NCI-H82 (cell line): ENCODE measurements around the gene RHBDL1.

ENCODE experiments used
- DNase-seq: peaks from one replicate; lab custom pipeline; 2025; lab: John Stamatoyannopoulos, UW

Gene RHBDL1

DNA sequence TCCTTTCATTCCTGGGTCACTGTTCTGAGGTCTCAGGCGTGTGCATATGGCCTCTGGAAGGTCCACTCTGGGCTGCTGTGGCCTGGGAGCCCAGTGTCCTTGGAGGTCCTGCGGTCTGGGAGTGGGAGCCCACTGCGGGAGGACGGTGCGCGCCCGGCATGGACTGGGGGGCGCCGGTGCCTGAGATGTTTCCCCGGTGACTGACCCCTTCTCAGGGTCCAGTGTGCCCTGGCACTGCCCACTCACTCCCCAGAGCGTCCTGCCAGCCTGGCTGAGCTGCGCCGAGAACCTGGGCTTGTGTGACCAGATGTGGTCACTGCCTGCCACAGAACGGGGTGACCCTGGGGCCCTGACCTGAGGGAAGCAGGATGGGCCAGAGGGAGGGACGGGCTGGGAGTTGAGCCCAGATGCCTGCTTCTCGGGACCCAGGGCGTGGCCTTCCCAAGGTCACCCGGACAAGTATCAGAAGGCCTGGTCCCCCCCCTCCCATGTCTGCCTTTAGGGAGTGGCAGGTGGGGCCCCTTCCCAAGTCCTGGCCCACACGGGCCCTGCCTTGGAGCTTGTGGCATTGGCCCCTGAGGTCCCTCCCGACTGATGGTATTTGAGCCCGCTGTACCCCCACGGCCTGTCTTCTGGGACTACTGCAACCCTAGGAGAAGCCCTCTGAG lies 1.1 kb upstream of the RHBDL1 start:
- no peak for DNase-seq

DNA sequence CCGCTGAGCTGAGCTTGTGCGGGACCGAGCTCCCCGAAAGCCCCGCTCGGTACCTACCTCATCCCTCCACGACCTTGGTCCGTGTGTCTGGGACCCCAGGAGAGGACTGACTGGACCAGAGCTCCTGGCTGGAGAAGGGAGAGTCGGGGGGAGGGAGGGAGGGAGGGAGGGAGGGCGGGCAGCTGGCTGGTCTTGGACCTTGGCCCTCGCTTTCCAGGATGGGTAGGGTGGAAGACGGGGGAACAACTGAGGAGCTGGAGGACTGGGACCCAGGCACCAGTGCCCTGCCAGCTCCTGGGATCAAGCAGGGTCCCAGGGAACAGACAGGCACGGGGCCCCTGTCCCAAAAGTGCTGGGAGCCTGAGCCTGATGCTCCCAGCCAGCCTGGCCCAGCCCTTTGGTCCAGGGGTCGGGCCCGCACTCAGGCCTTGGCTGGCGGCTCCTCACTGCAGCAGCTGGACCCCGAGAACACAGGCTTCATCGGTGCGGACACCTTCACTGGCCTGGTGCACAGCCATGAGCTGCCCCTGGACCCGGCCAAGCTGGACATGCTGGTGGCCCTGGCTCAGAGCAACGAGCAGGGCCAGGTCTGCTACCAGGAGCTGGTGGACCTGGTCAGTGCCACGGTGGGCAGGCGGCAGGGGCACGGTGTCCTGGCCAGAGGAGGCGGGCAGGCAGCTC lies 553 bp downstream of the RHBDL1 start:
- DNase-seq, result no peak

DNA sequence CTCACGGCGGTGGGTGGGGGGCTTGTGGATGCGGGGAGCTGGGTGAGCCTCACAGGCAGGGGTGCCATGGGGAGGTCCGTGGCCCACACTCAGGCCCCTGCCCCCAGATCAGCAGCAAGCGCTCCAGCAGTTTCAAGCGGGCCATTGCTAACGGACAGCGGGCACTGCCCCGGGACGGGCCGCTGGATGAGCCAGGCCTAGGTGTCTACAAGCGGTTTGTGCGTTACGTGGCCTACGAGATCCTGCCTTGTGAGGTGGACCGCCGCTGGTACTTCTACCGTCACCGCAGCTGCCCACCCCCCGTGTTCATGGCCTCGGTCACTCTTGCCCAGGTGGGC lies 1.1 kb downstream of the RHBDL1 start:
- no peak for DNase-seq

DNA sequence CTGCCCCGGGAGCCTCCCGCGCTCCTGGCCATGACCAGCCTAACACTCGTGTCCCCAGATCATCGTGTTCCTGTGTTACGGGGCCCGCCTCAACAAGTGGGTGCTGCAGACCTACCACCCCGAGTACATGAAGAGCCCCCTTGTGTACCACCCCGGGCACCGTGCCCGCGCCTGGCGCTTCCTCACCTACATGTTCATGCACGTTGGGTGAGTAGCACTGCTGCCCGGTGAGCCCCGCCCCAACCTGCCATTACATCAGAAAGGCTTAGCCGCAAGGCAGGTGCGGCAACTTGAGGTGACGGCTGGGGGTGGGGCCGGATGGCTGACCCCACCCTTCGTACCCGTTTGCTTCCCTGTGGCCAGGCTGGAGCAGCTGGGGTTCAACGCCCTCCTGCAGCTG lies 1.4 kb downstream of the RHBDL1 start:
- no peak for DNase-seq

DNA sequence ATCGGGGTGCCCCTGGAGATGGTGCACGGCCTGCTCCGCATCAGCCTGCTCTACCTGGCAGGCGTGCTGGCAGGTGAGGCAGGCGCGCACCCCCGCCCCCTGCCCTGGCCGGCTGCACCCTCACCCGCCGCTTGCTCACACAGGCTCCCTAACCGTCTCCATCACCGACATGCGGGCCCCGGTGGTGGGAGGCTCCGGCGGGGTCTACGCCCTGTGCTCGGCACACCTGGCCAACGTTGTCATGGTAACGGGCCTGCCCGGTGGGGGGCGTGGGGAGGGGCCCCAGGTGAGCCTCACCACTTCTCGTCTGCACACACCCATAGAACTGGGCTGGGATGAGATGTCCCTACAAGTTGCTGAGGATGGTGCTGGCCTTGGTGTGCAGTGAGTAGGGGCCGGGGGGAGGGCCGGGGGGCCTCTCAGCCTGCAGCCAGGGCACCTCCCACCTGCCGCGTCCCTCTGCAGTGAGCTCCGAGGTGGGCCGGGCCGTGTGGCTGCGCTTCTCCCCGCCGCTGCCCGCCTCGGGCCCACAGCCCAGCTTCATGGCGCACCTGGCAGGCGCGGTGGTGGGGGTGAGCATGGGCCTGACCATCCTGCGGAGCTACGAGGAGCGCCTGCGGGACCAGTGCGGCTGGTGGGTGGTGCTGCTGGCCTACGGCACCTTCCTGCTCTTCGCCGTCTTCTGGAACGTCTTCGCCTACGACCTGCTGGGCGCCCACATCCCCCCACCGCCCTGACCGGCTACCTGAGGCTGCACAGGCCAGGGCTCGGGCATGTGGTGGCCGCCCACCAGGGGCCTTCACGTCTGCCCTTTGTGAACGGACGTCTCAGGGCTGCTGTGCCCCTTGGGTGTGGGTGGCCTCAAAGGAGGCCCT lies 2.1 kb downstream of the RHBDL1 start:
- DNase-seq, result no peak

DNA sequence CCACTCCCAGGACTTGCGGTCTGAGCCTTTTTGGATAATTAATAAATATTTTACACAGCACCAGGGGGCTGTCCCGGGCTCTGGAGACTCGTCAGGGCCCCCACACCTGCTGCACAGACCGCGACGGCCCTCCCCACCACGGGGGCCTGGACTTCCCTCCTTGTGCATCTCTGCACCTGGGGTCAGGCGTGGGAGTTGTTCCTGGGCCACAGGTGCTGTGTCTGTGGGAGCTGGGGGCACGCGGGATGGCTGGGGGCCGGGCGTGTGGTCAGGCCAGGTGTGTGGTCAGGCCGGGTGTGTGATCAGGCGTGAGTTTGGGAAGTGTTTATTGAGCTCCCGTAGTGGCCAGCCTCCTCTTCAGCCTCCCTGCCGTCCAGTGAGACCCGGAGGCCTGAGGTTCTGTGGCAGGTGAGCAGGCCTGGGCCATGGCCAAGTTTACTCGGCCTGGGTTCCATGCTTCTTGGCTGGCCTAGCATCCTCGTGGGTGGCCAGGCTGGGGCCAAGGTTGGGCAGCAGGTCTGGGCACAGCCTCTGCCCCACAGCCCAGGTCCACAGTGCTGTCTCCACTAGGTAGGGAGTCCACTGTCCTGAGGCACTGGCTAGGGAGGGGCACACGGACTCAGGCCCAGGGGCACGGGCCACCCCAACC lies 2.9 kb downstream of the RHBDL1 start:
- DNase-seq, result no peak

DNA sequence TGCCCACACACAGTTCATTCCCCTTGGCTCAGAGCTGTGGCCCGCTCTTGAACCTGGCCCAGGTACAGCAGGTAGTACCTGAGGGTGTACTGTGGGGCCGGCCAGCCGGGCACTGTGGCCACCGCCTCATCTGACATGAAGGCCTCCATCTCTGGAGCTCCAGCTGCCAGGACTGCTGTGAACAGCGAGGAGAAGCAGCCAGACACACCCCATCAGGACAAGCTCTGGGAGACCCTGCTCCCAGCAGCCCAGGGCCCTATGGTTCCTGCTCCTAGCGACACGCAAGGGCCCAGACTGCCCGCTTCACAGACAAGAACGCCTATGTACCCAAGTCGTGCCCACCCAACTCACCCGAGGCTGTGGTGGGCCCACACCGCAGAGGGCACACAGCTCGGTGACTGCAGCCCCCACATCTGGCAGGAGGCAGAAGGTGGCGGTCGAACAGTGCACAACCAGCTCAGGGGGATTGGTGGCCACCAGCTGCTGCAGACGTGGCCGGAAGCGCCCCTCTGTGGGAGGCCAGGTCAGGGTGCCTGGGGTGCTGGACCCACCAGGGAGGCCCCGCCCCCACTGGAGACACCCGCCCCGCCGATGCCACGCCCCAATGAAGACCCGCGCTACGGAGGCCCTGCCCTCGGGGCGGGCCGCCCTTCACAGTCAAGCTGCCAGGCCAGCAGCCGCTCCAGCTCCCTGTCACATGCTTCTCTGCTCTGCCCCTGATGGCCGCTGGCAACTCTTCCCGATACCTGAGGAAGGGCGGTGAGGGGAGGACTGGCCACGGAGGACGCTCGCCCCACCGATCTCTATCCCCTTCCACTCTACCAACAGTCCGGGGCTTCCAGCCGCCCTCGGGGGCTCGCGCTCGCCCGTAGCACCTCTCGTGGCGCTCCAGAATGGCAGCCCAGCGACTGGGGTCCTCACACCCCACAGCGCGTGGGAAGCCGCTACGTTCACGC lies 3.7 kb downstream of the RHBDL1 start:
- DNase-seq, result peak; percentile 87

DNA sequence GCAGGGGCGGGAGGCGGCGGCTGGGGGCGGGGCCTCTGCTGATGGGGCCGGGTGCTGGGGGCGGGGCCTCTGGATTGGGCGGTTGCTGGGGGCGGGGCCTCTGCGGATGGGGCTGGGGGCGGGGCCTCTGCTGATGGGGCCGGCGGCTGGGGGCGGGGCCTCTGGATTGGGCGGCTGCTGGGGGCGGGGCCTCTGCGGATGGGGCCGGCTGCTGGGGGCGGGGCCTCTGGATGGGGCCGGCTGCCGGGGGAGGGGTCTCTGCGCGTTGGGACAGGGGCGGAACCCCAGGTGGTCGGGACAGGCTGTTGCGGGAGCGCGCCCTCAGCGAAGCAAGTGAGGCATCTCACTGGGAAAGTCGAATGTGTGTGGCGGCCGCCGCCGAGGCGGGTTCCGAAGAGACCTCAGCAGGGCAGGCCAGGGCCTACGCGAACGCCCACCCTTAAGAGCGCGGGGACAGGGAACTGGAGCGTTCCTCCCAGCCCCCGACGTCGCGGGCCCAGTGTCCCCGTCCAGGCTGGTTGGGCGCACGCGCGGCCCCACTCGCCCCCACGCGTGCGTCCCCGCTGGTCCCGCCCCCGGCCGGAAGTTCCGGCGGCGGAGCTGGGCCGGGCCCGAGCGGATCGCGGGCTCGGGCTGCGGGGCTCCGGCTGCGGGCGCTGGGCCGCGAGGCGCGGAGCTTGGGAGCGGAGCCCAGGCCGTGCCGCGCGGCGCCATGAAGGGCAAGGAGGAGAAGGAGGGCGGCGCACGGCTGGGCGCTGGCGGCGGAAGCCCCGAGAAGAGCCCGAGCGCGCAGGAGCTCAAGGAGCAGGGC lies 4.5 kb downstream of the RHBDL1 start, which contains the start of gene STUB1:
TSS of gene STUB1 (plus strand) at position 597 of the 811 bp plus-strand sequence. CDS start at position 713, 116 bp downstream.
- peak; percentile 96 for DNase-seq

DNA sequence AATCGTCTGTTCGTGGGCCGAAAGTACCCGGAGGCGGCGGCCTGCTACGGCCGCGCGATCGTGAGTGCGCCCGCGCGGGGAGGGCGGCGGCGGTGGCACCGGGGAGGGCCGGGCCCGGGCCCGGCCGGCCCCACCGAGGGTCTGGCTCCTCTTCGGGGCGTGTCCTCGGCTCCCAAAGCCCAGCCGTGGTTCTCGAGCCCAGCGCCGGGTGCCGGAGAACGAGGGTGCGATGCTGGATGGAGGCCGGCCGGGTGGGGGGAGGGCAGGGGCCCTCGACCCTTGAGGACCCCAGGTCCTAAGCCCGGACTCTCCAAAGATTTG lies 5.1 kb downstream of the RHBDL1 start:
- DNase-seq, result no peak

DNA sequence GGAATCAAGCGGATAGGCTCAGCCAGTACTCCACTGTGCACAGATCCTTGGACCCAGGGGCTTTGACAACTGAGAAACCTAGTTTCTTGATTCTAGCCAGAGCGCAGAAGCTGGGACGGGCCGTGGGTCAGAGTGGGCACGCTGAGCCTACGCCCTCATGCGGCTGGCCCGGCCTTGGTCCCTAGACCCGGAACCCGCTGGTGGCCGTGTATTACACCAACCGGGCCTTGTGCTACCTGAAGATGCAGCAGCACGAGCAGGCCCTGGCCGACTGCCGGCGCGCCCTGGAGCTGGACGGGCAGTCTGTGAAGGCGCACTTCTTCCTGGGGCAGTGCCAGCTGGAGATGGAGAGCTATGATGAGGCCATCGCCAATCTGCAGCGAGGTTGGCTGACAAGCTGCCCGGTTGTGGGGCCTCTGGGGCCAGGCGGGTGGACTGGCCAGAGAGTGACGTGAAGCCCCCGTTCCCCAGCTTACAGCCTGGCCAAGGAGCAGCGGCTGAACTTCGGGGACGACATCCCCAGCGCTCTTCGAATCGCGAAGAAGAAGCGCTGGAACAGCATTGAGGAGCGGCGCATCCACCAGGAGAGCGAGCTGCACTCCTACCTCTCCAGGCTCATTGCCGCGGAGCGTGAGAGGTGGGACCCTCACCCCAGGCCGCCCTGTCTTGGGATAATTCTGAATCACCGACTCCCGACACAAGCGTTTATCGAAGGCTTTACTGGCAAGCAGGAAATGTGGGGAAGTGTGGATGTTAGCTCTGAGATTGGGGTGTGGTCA lies 5.7 kb downstream of the RHBDL1 start:
- peak; percentile 56 for DNase-seq

DNA sequence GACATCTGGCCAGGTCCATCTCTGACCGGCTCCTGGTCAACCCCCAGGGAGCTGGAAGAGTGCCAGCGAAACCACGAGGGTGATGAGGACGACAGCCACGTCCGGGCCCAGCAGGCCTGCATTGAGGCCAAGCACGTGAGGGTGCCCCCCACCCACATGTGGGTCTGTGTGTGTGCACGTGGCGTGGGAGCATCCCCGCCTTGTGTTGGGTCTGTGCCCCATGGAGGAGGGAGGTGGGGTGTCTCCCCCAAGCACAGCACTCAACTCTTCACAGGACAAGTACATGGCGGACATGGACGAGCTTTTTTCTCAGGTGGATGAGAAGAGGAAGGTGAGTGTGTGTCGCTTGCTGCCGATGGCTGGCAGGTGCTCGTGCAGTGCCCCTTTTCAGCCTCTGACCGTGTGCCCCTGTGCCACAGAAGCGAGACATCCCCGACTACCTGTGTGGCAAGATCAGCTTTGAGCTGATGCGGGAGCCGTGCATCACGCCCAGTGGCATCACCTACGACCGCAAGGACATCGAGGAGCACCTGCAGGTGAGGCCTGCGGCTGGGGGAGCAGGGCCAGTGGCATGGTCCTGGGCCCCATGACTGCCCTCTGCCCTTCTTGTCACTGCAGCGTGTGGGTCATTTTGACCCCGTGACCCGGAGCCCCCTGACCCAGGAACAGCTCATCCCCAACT lies 6.4 kb downstream of the RHBDL1 start:
- no peak for DNase-seq

DNA sequence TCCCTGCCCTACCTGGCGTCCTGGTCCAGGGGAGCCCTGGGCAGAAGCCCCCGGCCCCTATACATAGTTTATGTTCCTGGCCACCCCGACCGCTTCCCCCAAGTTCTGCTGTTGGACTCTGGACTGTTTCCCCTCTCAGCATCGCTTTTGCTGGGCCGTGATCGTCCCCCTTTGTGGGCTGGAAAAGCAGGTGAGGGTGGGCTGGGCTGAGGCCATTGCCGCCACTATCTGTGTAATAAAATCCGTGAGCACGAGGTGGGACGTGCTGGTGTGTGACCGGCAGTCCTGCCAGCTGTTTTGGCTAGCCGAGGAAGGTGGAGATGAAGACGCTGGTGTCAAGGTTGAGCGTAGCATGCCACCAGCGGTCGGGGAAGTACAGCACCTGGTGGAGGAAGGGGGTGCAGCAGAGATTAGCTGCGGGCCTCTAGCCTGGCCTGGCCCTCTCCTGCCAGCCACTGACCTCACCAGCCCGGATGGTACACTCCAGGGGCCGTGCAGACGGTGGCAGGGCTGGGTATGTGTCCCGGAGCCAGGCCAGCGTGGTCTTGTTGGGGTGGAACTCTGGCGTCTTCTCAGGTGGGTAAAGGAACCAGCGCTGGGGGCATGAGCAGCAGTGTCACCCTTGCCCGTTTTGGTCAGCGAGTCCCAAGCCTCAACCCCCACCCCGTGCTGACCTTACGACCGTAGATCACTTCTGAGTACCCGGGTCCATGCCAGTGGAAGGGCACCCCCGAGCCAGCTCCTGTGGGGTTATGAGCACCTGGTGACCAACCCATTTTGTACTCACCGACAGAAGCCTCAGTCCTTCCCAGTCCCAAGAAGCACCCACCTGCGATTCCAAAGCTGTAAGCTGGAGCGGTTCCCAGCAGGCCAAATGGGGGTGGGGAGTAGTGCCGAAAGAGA lies 7.3 kb downstream of the RHBDL1 start:
- no peak for DNase-seq

DNA sequence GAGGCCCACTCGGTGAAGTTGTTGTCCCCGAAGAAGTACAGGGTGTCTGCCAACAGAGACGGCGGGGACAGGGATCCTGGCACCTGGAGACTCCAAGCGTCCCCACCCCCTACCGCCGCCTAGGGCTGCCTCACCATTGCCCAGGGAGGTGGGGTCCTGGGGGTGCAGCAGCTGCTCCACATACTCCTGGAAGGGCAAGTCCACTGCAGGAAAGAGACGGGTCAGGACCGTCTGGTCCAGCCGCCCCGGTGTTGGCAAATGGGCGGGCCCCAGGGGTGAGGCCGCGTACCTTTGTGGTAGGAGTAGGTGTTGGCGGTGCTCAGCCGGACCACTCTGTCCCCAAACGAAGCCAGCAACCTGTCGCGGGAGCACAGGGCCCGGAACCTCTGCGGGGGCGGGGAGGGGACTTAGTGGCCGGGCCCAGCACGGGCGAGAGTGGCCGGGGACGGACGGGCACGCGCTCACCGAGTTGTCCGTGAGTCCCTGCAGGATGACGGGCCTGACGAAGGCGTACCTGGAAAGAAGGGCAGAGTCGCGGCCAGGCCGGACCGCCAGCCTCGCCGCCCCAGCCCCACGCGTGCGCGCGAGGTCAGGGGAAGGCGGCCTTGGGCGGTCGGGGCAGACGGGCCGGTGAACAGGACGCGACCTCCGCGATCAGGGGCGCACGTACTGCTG lies 8.1 kb downstream of the RHBDL1 start:
- DNase-seq, result peak; percentile 56

DNA sequence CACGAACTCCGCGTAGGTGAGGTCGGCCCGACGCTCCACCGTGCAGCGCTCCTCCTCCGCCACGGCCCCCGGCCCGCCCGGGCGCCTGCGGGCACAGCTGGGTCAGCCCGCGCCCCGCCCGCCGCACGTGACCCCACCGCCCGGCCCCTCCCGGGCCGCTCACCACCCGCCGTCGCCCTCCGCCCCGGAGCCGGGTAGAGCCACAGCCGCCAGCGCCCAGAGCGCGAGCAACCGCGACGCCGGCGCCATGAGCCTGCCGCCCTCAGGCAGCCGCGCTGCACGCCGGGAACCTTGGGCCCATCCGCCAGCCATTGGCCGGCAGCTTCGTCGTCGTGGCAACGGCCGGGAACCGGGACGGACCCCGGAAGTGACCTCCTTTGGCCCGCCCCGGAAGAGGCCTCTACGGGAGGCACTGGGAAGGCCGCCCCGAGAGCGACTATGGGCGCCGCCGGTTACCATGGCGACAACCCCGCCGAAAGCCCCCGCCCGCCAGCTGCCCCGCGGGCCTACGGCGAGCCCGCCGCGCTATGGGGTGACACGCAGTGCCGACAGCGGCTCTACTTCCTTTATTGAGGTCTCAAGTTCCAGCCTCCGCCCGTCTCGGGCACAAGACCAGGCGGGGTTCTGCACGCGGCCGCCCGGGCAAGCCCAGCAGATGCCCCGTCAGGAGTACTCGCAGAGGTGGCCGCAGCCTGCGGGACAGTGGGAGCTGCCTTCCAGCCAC lies 8.8 kb downstream of the RHBDL1 start, which contains the start of gene JMJD8:
TSS of gene JMJD8 (minus strand) at position 264 of the 724 bp plus-strand sequence. CDS start at position 249, 15 bp downstream.
- DNase-seq, result peak; percentile 98

DNA sequence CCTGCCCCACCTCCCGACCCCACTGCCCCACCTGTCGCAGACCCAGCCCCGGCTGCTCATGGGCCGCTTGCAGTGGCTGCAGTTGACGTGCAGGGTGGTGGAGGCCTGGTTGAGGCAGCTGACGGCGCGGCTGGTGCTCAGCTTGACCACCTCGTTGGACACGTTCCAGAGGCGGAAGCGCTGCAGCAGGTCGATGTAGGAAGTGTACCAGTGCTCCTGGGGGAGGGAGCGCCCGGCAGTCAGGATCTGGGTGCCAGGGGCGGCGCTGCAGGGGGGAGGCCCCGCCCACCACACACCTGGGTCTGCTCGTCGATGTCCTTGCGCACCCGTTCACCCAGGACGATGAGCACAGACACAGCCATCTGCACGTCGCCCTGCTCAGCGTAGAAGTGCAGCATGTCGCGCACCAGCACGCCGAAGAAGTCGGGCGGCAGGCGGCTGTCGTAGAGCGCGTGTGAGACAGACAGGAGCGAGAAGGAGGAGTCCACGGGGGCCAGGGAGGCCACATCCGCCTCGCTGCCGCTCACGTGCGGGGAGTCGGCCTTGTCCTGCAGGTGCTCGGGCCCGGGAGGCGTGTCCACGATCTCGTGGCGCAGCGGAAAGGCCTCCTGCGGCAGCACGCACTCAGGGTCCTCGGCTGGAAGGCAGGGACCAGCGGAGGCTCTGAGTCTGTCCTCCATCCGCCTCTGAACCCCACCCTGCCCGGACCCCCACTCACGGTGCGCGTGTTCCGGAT lies 9.7 kb downstream of the RHBDL1 start:
- no peak for DNase-seq

DNA sequence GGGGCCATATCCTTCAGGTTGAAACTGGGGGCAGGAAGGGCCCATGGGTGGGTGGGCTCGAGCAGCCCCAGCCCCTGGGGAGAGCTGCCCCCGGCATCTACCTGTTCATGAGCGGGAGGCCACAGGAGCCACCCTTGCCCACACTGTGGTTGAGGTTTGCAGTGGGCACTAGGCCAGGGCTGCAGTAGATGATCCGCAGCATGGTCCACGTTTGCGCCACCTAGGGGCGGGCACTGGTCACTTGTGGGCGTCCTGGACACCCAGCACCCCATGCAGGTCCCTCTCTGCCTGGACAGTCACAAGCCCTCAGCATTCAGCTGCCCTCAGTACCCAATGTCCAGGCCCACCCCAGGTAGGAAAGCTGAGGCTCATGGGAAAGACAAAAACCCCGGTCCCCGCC lies 10.5 kb downstream of the RHBDL1 start:
- peak; percentile 66 for DNase-seq
